Endodermal cell (in vitro differentiated cells): ENCODE results near the gene ADCYAP1R1. TPM values are rescaled to one million over a fixed set of nuclear protein-coding genes. Genes with fewer than 3 reads are reported as not detected.

Experiments
- DNase-seq: peaks from one replicate; pipeline ENCODE4 v3.0.0-alpha.2; 2017
- H3K27ac ChIP-seq: 2 replicates; pipeline ENCODE4 v1.5.1; 2013; ENCODE audit warnings: mild to moderate bottlenecking, low read depth, low read length, moderate library complexity
- H3K27me3 ChIP-seq: 2 replicates; pipeline ENCODE4 v1.6.1; 2013; ENCODE audit warnings: mild to moderate bottlenecking, low read length, moderate library complexity; ENCODE audit not compliant: insufficient read depth, control insufficient read depth, poor library complexity, severe bottlenecking
- H3K36me3 ChIP-seq: 2 replicates; pipeline ENCODE4 v1.7.0; 2013; ENCODE audit warnings: mild to moderate bottlenecking, low read length, moderate library complexity; ENCODE audit not compliant: control insufficient read depth, insufficient read depth
- H3K4me1 ChIP-seq: one replicate; pipeline ENCODE4 v1.7.0; 2013; ENCODE audit warnings: low read length; ENCODE audit not compliant: control insufficient read depth, insufficient read depth
- H3K4me3 ChIP-seq: 2 replicates; pipeline ENCODE4 v1.5.1; 2013; ENCODE audit warnings: mild to moderate bottlenecking, low read length, moderate library complexity
- H3K9ac ChIP-seq: 2 replicates; pipeline ENCODE4 v1.6.1; 2013; ENCODE audit warnings: mild to moderate bottlenecking, low read length, moderate library complexity; ENCODE audit not compliant: poor library complexity, severe bottlenecking; ENCODE audit errors: extremely low read depth
- H3K9me3 ChIP-seq: 2 replicates; pipeline ENCODE4 v1.6.1; 2013; ENCODE audit warnings: mild to moderate bottlenecking, low read length, moderate library complexity; ENCODE audit not compliant: control insufficient read depth
- H3K27ac Mint-ChIP-seq: 2 replicates; pipeline ENCODE4 v1.8.0; 2020; ENCODE audit warnings: mixed read lengths
- H3K27me3 Mint-ChIP-seq: 2 replicates; pipeline ENCODE4 v1.8.0; 2021; ENCODE audit warnings: mild to moderate bottlenecking, mixed read lengths; ENCODE audit not compliant: insufficient read depth
- H3K36me3 Mint-ChIP-seq: 2 replicates; pipeline ENCODE4 v1.8.0; 2020; ENCODE audit warnings: low read depth, mixed read lengths
- H3K4me1 Mint-ChIP-seq: 2 replicates; pipeline ENCODE4 v1.8.0; 2020; ENCODE audit warnings: mixed read lengths
- H3K4me3 Mint-ChIP-seq: 2 replicates; pipeline ENCODE4 v1.8.0; 2020; ENCODE audit warnings: mild to moderate bottlenecking, moderate library complexity, mixed read lengths
- H3K9me3 Mint-ChIP-seq: 2 replicates; pipeline ENCODE4 v1.8.0; 2020; ENCODE audit warnings: mild to moderate bottlenecking, mixed read lengths
- WGBS, 2 experiments: methylation state at CpG; one replicate each; pipeline versions ENCODE4 v1.1.5 to v1.1.7; 2013; ENCODE audit warnings: missing lambda C conversion rate in 2 of 2, mixed read lengths in 1 of 2; ENCODE audit not compliant: insufficient coverage in 1 of 2, insufficient read length in 1 of 2; 5-methylcytosine and 5-hydroxymethylcytosine counted together
- total RNA-seq, 2 donors: library from RNA; stranded (reverse); fragmentation: NEBNext Ultra II Directional in 1 of 2; extraction: Animal tissue kit (Norgen Biotek cat#: 25700) in 1 of 2; gene quantifications; 2 replicates in 1 of 2; 3 replicates in 1 of 2; pipeline ENCODE4 v1.2.1, GENCODE V29; 2021
- TF ChIP-seq, protein P1 (sequence below): fragments of 200-600 bp; sonication (generic); conservative IDR thresholded peaks from 2 replicates; pipeline ENCODE4 v1.5.0; 2021; ENCODE audit warnings: antibody characterized with exemption, mild to moderate bottlenecking

The ADCYAP1R1 gene
- total RNA-seq, 2 donors from 2014 or later = 1.2 to 2.1 TPM

DNA sequence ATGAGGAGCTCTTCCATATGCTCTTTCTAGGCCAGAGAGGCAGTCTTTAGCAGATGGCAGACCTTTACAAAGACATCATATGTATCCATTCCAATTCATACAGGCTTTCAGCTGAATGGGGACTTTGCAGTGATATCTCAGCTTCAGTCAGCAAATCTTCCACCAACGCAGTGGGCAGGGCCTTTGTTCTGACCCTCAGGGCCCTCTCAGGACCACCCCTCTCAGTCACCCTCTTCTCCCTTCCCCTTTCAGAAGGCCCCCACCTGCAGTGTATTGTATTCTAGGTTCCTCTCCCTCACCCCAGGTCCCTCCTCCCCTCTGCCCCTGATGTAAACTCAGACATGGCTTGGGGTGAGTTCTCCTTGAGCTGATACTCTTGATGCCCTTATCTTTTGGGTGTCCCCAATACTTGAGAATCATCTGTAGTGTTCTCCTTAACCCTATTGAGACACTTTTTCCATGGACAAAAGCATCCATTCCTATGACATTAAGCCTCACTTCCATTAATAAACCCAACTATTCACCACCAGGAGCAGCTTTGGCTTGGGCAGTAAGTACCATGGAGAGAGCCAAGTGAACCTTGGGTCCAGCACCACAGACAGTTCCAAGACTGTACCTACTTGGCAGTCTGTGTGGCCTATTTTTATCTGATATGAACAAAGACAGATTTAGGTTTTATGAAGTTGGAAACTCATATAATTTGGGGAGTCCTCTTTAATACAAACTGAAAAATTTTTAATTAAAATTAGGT is 62.7 kb downstream of the ADCYAP1R1 start:
- Histone ChIP-seq H3K9me3 (no peaks in the 10 kb centered on the region), H3K4me1 (no peaks in the 10 kb centered on the region), H3K27me3 (peaks cover 28% of the 10 kb centered on the region), H3K36me3 (no peaks in the 10 kb centered on the region), H3K9ac (no peak overlapping the region), H3K4me3 (no peak overlapping the region), H3K27ac (no peak overlapping the region)
- H3K36me3 Mint-ChIP-seq = no peaks in the 10 kb centered on the region
- WGBS, 2 experiments = 94% methylated on average over 1 of the region's 1 CpG; no CpG with 5 or more reads in 1 of the 2 experiments
- peaks cover 23% of the 10 kb centered on the region for H3K27me3 Mint-ChIP-seq
- DNase-seq = peak; percentile 85
- no peaks in the 10 kb centered on the region for H3K9me3 Mint-ChIP-seq
- no peaks in the 10 kb centered on the region for H3K4me1 Mint-ChIP-seq
- H3K27ac Mint-ChIP-seq = no peak overlapping the region
- TF ChIP-seq, protein P1, sequence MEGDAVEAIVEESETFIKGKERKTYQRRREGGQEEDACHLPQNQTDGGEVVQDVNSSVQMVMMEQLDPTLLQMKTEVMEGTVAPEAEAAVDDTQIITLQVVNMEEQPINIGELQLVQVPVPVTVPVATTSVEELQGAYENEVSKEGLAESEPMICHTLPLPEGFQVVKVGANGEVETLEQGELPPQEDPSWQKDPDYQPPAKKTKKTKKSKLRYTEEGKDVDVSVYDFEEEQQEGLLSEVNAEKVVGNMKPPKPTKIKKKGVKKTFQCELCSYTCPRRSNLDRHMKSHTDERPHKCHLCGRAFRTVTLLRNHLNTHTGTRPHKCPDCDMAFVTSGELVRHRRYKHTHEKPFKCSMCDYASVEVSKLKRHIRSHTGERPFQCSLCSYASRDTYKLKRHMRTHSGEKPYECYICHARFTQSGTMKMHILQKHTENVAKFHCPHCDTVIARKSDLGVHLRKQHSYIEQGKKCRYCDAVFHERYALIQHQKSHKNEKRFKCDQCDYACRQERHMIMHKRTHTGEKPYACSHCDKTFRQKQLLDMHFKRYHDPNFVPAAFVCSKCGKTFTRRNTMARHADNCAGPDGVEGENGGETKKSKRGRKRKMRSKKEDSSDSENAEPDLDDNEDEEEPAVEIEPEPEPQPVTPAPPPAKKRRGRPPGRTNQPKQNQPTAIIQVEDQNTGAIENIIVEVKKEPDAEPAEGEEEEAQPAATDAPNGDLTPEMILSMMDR = peak; percentile 26
- H3K4me3 Mint-ChIP-seq = no peak overlapping the region

DNA sequence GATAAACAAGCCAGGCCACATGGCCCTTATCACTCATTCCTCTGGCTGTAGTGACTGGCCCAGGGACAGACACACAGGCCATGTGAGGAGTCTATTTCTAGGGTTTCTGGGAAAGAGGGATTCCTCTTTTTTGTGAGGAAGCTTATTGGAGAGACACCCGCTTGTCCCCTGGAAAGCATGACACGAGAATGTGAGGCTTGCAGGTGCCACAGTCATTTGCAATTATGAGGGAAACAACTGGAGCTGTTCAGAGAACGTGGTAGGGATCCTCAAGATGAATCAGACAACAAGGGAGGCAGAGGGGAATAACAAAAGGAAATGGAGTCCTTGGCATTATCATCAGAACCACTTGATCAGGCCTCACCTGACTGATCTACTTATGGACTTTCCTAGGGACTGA is 64.5 kb downstream of the ADCYAP1R1 start:
- Histone ChIP-seq H3K4me3 (no peak overlapping the region), H3K9me3 (no peaks in the 10 kb centered on the region), H3K36me3 (no peaks in the 10 kb centered on the region), H3K27ac (no peak overlapping the region), H3K27me3 (peaks cover 28% of the 10 kb centered on the region), H3K4me1 (no peaks in the 10 kb centered on the region), H3K9ac (no peak overlapping the region)
- WGBS, 2 experiments = 58 to 69% methylated on average over 2 to 3 of the region's 3 CpGs
- H3K36me3 Mint-ChIP-seq = no peaks in the 10 kb centered on the region
- TF ChIP-seq, protein P1 = no peak
- peaks cover 20% of the 10 kb centered on the region for H3K27me3 Mint-ChIP-seq
- no peaks in the 10 kb centered on the region for H3K4me1 Mint-ChIP-seq
- no peak overlapping the region for H3K4me3 Mint-ChIP-seq
- H3K27ac Mint-ChIP-seq = no peak overlapping the region
- DNase-seq = no peak
- H3K9me3 Mint-ChIP-seq = no peaks in the 10 kb centered on the region

DNA sequence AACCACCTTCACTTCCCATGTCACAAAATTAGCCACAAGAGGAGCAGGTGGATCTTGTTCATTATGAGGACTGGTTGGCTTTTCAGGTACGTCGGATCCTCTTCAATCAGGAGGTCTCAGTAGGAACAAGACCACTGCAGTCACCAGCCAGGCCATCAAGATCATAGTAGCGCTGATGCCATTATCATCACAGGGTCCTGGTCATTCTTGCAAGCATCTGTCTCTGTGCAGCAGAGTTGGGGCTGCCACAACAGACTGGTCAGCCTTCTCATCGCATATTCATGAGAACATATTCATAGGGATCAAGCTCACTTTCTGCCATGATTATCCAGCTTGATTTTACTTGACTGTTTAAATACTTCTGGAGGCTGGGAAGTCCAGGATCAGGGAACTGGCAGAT is 67.1 kb downstream of the ADCYAP1R1 start:
- TF ChIP-seq, protein P1 = no peak
- H3K36me3 ChIP-seq = no peaks in the 10 kb centered on the region
- H3K9ac ChIP-seq = no peak overlapping the region
- no peak overlapping the region for H3K27ac ChIP-seq
- H3K9me3 ChIP-seq = no peaks in the 10 kb centered on the region
- no peaks in the 10 kb centered on the region for H3K36me3 Mint-ChIP-seq
- no peak overlapping the region for H3K27ac Mint-ChIP-seq
- H3K4me3 ChIP-seq = no peak overlapping the region
- H3K4me1 ChIP-seq = no peaks in the 10 kb centered on the region
- H3K27me3 ChIP-seq = peaks cover 9% of the 10 kb centered on the region
- peaks cover 4% of the 10 kb centered on the region for H3K27me3 Mint-ChIP-seq
- H3K4me1 Mint-ChIP-seq = no peaks in the 10 kb centered on the region
- 85 to 93% methylated on average over 4 of the region's 4 CpGs for WGBS, 2 experiments
- DNase-seq = no peak
- H3K4me3 Mint-ChIP-seq = no peak overlapping the region
- no peaks in the 10 kb centered on the region for H3K9me3 Mint-ChIP-seq
